G401.6 (cell line): Measurements from ENCODE around the gene NDUFS6.

ENCODE experiments used
- FAIRE-seq: peaks from 2 replicates; lab custom pipeline; 2012; peaks lifted over from hg19 to GRCh38; lab: Jason Lieb, UNC

Gene NDUFS6

DNA sequence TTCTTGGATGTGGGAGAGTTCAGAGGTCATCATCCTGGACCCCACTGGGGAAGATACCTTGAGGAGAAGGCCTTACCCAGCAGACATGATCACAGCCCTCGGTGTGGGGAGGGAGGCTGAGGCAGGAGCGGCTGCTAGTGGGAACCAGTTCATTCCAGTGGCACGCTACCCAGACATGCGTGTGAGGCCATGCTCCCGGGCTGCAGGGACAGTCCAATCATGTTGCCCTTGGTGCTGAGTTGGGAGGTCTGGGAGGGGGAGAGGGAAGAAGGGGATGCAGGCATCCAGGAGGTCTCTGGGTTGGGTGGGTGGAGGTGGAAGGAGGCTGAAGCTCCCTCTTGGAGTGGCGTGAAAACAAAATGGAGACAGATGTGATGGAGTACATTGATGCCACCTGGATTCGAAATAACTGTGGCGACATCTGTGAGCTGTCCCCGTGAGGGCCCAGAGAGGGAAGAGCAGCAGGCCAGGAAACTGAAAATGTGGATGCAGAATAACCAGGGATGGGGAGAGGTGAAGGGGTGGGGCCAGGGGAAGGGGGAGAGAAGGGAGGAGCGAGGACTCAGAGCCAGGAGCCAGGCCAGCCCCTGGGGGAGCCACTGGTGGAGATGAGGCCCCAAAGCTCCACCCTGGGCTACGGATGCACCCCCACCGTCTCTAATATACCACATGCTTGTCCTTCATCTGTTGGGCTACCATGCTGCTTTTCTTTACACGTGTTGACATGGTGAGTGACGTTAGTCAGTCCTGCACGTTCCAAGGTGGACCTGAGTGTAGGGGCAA is 16.2 kb downstream of the NDUFS6 start:
- FAIRE-seq = no peak

DNA sequence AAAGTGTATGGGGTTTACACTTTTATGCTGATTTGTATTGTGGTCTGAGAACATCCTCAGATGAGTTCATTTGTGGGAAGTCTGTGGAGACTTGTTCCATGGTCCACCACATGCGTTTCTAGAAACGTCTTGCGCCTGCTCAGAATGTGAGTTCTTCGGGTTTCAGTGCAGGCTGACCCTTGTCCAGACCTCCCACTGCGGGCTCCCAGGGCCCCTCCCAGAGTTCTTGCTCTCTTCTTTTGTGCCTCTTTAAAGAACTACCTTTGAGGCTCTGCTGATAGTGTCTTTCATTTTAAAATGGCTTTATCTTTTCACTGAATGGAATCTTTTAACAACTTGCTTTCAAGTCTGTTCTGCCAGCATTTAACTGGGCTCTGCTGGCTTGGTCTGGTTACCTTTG is 17.6 kb downstream of the NDUFS6 start:
- no peak for FAIRE-seq

DNA sequence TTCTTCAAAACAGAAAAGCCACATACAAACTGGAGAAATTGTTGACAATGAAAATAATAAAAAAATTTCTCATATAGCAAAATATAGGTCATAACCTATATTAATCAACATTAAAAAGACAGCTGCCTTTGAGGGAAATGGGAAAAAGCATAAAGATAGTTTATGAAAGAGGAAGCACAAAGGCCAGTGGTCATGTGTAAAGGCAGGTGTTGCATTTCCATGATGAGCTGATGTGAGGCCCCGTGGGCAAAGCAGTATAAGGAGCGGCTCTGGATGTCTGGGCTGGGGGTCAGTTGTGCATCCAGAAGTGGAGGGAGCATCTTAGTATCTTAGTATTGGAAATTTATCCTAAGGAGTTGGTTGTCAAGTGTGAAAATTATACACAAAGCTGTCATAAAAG is 18.3 kb downstream of the NDUFS6 start:
- FAIRE-seq = no peak

DNA sequence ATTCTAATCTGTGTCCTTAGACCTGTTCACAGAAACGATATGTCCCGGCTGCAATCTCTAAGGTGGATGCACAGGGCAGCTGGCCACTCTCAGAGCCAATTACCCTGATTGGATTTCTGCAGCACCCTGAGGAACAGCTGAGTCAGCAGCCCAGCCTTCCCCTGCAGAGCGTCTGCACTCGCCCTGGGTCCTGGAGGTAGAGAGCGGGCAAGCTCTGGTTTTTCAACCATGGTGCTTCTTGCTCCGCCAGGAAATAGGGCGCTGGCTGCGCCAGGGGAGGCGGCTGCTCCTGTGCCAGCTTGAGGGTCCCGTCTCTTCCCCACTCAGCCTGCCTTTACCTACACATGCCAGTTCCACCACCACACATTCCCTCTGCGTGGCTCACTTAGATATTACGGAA is 19.2 kb downstream of the NDUFS6 start:
- no peak for FAIRE-seq

DNA sequence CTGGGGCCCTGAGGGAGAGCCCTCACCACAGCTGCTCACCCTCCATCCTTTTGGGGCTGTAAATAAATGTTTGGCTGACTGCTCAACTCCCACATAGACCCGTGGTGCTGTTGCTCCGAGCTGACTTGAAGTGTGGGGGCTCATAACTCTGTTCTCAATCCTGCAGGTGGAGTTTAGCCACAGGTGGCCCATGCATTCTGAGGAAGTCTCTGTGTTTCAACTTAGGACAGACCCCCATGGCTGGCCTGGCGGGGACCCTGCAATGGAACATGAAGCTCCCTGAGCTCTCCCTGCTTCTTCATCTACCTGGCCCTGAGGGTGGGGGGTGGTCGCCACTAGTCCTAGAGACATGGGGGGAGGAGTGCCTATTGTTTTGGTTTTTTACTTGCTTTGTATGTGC is 19.7 kb downstream of the NDUFS6 start:
- FAIRE-seq = no peak

DNA sequence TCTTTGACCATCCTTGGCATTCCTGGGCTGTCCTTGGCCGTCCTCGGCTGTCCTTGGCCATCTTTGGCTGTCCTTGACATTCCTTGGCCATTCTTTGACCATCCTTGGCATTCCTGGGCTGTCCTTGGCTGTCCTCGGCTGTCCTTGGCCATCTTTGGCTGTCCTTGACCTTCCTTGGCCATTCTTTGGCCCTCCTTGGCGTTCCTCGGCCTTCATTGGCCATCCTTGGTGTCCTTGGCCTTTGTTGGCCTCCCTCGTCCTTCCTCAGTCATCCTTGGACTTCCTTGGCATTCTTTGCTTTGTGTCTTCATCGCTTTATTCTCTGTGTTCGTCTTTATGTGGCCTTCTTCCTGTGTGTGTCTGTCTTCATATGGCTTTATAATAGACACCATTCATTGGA is 20.7 kb downstream of the NDUFS6 start:
- FAIRE-seq = no peak

DNA sequence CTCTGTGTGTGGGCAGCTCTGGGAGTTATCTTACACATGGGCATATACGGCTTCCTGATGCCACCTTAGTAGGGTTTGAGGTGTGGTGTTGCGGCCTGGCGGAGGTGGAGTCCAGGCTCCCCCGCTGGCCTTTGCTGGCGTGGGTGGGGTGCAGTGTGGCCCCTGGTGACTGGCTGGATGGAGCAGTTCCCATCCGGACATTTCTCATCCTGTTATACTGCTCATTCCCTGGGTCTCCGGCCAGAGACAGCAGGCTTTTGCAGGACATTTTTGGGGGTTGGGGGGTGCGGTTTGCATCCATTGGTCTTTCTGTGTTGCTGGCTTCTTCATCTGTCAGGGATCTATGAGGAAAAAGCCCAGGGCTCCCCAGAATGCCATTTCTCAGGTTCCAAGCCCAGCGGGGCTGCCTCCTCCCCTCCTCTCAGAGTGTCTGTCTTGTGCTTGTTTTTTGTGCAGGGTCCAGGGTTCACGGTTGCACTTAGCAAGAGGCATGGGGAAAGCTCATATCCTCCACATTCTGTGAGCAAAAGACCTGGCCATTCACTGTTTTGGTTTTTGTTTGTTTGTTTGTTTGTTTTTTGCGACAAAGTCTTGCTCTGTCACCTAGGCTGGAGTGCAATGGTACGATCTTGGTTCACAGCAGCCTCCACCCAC is 22.3 kb downstream of the NDUFS6 start:
- no peak for FAIRE-seq

DNA sequence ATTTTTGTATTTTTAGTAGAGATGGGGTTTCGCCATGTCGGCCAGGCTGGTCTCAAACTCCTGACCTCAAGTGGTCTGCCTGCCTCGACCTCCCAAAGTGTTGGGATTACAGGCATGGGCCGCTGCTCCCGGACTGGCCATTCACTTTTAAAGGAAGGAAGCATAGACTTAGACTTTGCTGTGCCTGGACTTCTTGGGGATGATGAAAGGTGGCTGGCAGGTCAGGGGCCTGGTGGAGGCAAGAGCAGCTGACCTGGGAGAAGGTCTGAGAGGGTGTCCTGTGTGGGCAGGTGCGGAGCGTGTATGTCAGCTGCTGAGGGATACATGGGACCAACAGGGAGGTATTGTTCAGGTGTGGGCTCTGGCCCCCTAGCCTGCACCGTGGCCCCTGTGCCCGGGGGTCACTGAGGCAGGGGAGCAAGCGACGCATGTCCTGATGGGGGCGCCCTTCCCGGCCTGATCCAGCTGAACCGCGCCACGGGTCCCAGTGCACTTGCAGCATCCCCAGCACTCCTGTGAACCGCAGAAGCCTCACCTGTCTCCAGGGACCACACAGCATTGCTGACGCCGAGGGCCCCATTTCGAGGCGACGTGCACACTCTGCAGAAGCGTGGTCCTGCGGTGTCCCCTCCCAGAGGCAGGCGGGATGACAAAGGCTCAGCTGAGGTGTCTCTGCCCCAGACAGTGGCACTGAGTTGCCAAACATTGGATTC is 23.1 kb downstream of the NDUFS6 start:
- no peak for FAIRE-seq

DNA sequence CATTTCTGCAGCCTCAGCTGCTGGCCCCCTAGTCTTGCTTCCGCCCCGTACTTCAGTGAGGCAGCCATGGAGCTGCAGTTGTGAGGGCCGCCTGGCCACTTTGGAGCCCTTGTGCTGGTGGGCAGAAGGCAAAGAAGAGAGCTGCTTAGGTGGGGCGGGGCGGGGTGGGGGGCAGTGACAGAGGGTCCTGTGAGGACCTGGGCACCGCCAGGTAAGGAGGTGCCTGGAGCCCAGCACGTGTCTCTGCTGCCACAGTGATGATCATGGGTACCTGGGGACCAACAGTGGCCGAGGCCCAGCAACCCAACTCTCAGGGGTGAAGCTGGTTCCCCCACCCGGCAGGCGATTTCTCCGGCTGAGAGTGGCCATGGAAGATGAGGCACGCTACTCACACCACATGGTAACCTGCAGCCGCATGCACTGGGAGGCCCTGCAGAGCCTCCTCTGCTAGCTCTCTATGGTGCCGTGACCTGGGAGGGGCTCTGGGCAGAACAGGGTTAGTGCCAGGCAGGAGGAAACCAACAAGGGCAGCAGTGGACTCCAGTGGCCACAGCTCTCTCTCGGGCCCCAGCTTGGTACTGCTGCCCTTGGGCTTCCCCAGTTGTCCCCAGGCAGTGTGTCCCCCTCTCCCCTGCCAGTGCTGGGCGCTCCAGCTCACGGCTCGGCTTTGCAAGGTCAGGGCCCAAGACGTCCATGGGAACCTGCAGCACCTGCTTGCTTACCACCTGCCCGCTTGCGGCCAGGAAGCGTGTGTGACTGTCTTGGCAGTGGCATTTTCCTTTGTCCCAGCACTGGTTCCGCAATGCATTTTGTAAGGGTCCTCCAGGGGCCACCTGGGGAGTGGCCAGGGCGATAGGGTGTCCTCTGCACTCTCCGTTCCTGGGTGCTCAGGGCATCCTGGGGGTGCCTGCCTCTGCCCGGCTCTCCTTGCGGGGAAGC is 24.0 kb downstream of the NDUFS6 start:
- no peak for FAIRE-seq

DNA sequence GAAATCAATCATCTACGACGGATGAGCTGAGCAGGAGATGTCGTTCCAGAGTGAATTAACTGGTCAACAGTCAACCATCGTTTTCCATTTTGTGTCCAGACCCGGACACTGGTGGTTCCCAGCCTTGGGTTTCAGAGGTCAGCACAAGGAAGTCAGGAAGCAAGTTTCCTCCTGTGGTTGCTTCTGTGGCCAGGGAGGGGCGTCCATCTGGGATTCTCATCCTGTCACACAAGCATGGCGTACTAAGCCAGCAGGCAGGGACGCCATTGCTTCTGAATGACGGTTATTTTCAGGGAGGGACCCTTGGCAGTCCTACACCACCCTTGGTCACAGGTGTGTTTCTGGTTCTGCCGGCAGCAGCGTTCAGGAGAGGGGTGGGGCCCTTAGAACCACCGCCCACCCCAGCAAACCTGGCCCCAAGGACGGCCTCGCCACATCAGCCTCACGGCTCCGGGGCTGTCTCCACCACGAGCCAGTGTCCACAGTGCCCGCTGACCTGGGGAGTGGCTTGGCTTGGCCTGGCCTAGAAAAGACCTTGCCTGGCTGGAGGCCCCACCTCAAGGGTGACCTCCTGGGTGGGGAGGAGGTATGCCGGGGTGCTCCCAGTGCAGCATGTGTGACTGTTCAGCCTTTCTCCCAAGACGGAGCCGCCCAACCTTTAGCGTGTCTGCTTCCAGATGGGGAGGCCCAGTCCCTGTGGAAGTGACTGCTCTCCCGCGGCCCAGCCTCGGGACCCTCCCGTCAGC is 25.2 kb downstream of the NDUFS6 start:
- no peak for FAIRE-seq

DNA sequence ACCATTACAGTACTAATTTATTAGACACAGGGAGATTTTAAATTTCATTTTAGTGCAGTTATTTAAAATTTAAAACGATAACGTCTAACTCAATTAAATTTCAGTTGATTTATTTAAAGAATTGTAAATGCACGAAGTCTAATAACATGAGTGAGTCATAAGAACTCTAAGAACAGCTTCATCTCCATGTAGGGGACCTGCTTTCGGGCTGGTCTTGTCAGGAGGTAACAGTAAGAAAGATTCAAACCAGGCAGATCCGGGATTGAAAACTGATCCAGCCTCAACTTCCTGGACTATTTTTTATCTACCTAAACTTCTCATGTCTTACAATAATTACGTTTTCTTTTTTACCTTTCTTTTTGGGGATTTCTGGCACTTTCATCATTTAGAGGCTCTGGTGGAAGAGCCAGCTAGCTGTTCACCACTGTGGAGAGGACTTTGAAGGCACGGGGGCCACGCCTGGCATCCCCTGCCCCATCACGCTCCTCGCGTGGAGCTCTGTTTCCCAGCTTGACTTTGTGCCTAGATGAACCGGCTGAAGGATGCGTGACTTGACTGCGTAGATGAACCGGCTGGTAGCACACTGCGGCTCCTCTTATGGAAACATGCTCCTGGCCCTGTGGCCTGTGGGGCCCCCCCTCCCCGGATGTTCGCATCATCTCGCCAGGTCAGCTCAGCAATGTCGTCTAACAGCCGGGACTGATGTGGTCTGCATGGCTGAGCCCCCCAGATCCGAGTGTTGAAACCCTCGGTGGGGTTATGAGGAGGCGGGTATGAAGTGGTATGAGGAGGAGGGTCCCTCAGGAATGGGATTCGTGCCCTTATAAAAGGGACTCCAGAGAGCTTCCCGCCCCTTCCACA is 26.0 kb downstream of the NDUFS6 start:
- no peak for FAIRE-seq

DNA sequence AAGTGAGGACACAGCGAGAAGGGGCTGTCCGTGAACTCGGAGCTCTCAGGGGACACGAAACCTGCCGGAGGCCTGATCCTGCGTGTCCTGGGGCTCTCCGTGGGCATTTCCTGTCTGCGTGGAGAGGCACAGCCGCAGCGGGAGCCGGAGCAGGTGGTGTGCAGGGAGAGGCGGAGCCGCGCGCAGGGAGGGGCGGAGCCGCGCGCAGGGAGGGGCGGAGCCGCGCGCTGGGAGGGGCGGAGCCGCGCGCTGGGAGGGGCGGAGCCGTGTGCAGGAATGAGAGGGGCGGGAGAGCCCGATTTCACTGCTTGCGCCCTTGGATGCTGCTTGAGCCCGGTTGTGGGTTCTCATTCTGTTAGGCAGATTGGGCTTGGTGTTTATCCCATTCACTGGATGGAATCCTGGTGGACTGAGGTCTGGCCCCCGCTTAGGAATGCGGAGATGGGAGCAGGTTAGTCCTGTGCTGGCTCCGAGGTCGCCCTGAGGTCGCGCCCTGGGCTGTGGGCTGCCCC is 26.7 kb downstream of the NDUFS6 start:
- no peak for FAIRE-seq

DNA sequence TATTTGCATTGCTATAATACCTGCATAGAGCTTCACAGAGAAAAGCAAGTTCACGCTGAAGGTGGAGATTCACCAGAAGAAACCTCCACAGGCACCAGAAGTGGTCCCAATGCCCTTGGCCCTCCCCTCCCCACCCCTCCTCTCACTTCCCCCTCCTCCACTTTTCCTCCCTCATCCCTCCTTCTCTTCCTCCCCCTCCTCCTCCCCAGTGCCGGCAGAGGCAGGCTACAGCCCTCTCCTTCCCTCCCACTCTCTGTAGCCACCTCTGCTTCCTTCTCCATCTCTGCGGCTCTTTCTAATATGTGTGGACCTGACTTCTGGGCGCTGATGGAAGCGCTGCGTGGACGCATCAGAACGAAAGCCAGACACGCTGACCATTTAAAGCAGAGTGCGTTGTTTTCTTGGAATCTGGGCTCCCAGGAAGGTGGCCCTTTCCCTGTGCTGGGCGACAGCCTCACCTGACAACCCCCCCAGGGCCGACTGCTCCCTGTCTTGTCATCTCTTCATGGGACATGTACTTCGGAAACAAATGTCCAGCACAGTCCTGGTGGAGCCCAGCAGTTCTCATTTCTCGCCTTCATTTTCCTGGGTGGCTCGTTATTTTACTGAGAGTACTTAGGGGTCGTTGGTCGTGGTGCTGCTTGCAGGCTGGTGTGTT is 29.5 kb downstream of the NDUFS6 start:
- FAIRE-seq = no peak

DNA sequence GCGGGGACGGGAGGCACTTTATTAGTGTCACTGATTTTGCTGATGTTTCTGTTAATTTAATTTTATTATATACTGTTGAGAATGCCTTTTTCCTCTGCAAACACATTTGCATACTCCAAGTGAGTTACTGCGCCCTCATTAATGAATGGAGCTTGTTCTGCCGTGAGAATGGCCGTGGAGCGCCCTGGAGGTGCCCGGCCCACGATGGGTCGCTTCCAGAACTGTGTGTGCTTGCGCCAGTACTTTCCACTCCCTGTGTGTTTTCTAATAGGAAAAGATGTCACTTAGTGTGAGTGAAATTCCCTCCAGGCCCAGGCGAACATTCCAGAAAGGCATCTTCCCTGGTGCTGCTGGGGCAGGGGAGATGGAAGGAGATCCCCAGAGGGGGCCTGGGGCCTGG is 30.1 kb downstream of the NDUFS6 start:
- FAIRE-seq = no peak

DNA sequence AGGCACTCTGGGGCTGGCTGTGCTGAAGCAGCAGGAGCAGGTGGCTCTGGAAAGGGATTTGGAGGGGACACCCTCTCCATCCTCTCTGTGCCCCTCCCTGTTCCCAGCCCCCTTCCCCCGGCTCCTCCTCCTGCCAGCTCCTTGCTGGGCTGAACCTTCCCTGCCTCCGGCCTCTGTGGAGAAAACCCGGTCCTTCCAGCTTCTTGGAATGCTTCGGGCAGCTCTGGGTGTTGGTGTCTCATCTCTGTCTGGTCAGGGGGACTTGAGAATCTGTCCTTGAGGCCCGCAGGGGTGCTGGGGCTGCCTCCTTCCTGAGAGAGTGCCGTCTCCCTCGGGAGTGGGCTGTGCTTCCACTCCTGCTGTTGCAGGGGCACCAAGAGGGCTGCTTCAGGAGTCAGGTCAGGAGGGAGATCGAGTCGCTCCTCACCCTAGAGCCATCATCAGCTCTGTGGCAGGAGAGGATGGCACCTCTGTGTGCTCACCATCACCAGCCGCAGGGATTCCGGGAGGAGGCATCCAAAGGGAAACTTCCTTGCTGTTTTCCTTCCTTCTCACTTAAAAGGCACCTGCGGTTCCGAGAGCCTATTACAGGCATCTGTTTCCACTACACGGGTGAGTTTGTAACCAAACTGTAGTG is 30.6 kb downstream of the NDUFS6 start:
- FAIRE-seq = no peak

DNA sequence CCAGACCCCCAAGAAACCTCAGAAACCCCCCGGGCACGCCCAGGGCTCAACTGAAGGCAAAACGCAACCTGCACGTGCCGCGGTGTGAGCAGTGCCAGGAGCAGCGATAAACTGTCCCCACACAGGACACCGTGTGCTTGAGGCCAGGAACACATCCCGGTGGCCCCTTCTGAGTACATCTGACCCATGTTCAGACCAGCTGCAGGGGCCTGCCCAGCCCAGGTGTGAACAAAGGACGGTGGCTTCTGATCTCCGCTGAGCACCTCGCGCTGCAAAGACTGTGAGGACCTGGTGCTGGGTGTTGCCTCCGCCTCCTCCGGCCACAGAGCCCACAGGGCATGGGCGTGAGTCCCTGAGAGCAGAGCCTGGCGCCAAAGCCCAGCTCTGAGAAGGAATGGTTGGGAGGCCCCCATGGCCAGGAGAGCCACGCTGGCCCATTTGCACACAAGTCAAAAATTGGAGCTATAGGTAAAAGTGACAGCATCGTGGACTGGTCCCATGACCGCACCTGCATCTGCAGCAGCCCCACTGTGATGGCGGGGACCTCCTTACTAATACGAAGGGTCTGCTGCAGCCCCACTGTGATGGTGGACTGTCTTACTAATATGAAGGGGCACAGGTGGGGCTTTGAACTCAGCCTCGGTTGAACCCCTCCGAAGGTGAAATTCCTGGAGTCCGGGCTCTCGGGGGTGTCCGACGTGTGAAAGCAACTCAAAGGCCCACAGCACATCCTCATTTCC is 31.5 kb downstream of the NDUFS6 start:
- FAIRE-seq = no peak

DNA sequence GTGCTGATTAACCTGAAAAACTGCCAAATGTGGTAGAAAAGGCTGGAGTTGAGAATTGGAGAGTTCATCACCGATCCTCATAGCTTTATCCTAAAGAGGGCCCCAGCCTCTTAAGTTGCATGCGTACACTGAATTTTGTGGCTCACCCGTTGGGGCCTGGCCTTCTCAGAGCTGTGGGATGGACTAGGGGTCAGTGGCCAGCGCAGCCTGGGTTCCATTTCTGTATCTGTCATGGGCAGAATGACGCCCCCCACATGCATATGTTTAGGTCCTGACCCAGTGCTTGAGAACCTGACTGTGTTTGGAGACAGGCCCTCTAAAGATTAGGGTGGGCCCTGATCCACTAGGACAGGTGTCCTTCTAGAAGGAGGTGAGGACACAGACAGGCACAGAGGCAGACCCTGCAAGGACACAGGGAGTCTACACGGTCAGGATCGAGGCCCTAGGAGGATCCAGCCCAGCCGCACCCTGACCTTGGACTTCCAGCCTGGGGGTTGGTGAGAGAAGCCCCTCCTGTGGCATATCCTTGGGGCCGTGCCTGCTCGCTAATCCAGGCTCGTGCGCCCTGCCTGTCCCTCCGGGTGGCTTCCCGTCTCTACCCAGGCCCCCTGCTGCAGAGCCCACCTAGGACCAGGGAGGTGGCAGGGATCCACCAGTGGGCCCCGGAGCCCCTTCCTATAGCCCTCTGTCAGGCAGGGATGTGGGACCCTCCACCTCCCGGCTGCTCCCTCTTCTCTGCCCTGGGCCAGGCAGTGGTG is 32.2 kb downstream of the NDUFS6 start:
- FAIRE-seq = no peak

DNA sequence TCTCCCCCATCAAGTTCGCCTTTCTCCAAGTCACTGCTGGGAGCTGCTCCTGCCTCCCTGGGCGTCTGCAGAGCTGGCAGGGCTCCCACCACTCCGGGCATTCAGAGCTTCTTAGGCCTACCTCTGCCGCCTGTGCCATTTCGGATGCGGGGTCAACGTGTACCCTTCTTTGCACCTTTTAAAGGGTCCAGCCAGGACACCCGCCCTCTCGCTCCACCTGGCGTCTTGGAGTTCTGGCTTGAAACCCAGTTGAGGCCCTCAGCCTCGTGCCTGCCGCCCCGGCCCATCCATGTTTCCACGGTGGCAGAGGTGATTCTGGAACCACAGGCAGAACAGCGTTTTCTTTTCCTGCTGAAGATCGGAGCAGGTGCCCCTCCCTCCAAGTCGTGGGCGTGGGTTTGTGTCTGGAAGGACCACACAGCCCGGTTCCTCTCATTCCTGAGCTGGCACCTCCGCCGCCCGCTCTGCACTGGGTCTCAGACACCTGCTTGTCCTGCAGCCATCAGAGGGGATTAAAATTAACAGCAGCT is 32.9 kb downstream of the NDUFS6 start:
- FAIRE-seq = no peak
